HG03558 (cell line): Measurements from ENCODE around the gene MYO9B.

Experiments
- ATAC-seq: cut with Tn5 transposase; IDR thresholded peaks from one replicate; pipeline ENCODE4 v1.9.1; 2021; ENCODE audit warnings: moderate number of reproducible peaks; ENCODE audit not compliant: unreplicated experiment; ENCODE audit errors: extremely low read depth

The MYO9B gene

GRCh38 chr19:17254636-17255035 lies 179.1 kb downstream of the MYO9B start:
- ATAC-seq = no peak

GRCh38 chr19:17255150-17255621 lies 179.6 kb downstream of the MYO9B start:
- no peak for ATAC-seq

- no peak for ATAC-seq
These were observed 180.6 kb downstream of the MYO9B start for GRCh38 chr19:17256130-17256529.

GRCh38 chr19:17259118-17259780 lies 183.7 kb downstream of the MYO9B start:
- no peak for ATAC-seq

GRCh38 chr19:17259934-17260333 lies 184.4 kb downstream of the MYO9B start:
- ATAC-seq = no peak

- ATAC-seq = no peak
These were observed 185.3 kb downstream of the MYO9B start for GRCh38 chr19:17260842-17261325.

GRCh38 chr19:17262557-17262956 lies 187.0 kb downstream of the MYO9B start:
- ATAC-seq = no peak
